Measurements from ENCODE around the gene PNPLA2.

PNPLA2 gene

GRCh38 chr11:782264-783174 lies 36.2 kb upstream of the PNPLA2 start:
- FAIRE-seq (no peak), DNase-seq (ENCODE audit: insufficient read length, low spot score) (no peak)

- peak; percentile 72 for DNase-seq (ENCODE audit: insufficient read length, low spot score)
- peak; percentile 96 for FAIRE-seq
Measured at GRCh38 chr11:783581-784015, 35.1 kb upstream of the PNPLA2 start.

GRCh38 chr11:786235-787083 lies 32.3 kb upstream of the PNPLA2 start:
- no peak for DNase-seq (ENCODE audit: insufficient read length, low spot score)

GRCh38 chr11:787084-787675 lies 31.5 kb upstream of the PNPLA2 start:
- DNase-seq (ENCODE audit: insufficient read length, low spot score) = no peak
- FAIRE-seq = peak; percentile 40

More at GRCh38 chr11:786235-787083, 32.3 kb upstream of the PNPLA2 start:
- no peak for FAIRE-seq

GRCh38 chr11:788009-788640 lies 30.6 kb upstream of the PNPLA2 start:
- no peak for DNase-seq (ENCODE audit: insufficient read length, low spot score)
- FAIRE-seq = peak; percentile 49

GRCh38 chr11:788953-789940 lies 29.5 kb upstream of the PNPLA2 start:
- no peak for FAIRE-seq
- no peak for DNase-seq (ENCODE audit: insufficient read length, low spot score)

- no peak for FAIRE-seq
- DNase-seq (ENCODE audit: insufficient read length, low spot score) = no peak
Measured at GRCh38 chr11:789943-790342, 28.8 kb upstream of the PNPLA2 start, which contains the start of gene CEND1. CEND1 (minus strand) TSS chr11:790090; CDS start chr11:788576, 1,514 bp downstream.

- FAIRE-seq (no peak), DNase-seq (ENCODE audit: insufficient read length, low spot score) (no peak)
Measured at GRCh38 chr11:790721-791564, 27.8 kb upstream of the PNPLA2 start.

GRCh38 chr11:791658-792534 lies 26.8 kb upstream of the PNPLA2 start:
- FAIRE-seq = no peak
- no peak for DNase-seq (ENCODE audit: insufficient read length, low spot score)

GRCh38 chr11:792535-792821 lies 26.2 kb upstream of the PNPLA2 start:
- FAIRE-seq (no peak), DNase-seq (ENCODE audit: insufficient read length, low spot score) (no peak)

GRCh38 chr11:792873-793272 lies 25.8 kb upstream of the PNPLA2 start:
- no peak for FAIRE-seq
- no peak for DNase-seq (ENCODE audit: insufficient read length, low spot score)

- DNase-seq (ENCODE audit: insufficient read length, low spot score) = no peak
- no peak for FAIRE-seq
Measured at GRCh38 chr11:793556-793955, 25.2 kb upstream of the PNPLA2 start.

GRCh38 chr11:794013-794765 lies 24.5 kb upstream of the PNPLA2 start:
- DNase-seq (ENCODE audit: insufficient read length, low spot score) = no peak
- no peak for FAIRE-seq

- DNase-seq (ENCODE audit: insufficient read length, low spot score) (no peak), FAIRE-seq (peak; percentile 69)
Measured at GRCh38 chr11:794766-795633, 23.7 kb upstream of the PNPLA2 start.

- DNase-seq (ENCODE audit: insufficient read length, low spot score) = peak; percentile 90
- peak; percentile 95 for FAIRE-seq
Measured at GRCh38 chr11:795634-796564, 22.8 kb upstream of the PNPLA2 start.
